B cell (primary cell): ENCODE measurements around the gene NPAS2. TPM values are rescaled to one million over a fixed set of nuclear protein-coding genes. Genes with fewer than 3 reads are reported as not detected.
A peak's percentile ranks its signal among the peaks of the same experiment; 100 is the strongest.

ENCODE experiments used
- ATAC-seq: fragments of 200-7000 bp; cut with Tn5 transposase; one replicate; pipeline ENCODE4 v1.10.0; 2021; ENCODE audit warnings: low read depth, mild to moderate bottlenecking, moderate number of reproducible peaks, moderate library complexity
- CTCF ChIA-PET: fragments of 350-600 bp; sonication (Branson Sonifier 250); formaldehyde crosslinking; loops from one replicate; lab custom pipeline; 2021; ENCODE audit warnings: antibody characterized with exemption, inconsistent platforms; lab: Charles Lee
- POLR2A ChIA-PET: fragments of 350-600 bp; sonication (Branson Sonifier 250); formaldehyde crosslinking; loops from one replicate; lab custom pipeline; 2021; ENCODE audit warnings: antibody characterized with exemption; lab: Charles Lee
- DNase-seq: peaks from one replicate; pipeline ENCODE4 v3.0.0; 2013
- H2AFZ ChIP-seq: 2 replicates; pipeline ENCODE4 v1.6.1; 2012; ENCODE audit warnings: mild to moderate bottlenecking, low read depth, low read length; ENCODE audit not compliant: insufficient read depth, poor library complexity, severe bottlenecking
- H3K27ac ChIP-seq, 2 donors: 1 replicate in 1 of 2; 2 replicates in 1 of 2; pipeline ENCODE4 v1.5.1; 2012 to 2013; ENCODE audit warnings: low read length in 2 of 2, mild to moderate bottlenecking in 2 of 2, moderate library complexity in 1 of 2
- H3K27me3 ChIP-seq, 4 experiments: fragments of 200-600 bp in 1 of 4; sonication (generic) in 1 of 4; replicated peaks in 1 of 4; 1 replicate in 2 of 4; 2 replicates in 2 of 4; pipeline versions ENCODE4 v1.6.1 to v1.7.0; 2013 to 2016; ENCODE audit warnings: low read length in 3 of 4, mild to moderate bottlenecking in 2 of 4, mixed read lengths in 1 of 4, moderate library complexity in 1 of 4; ENCODE audit not compliant: insufficient read depth in 4 of 4, control insufficient read depth in 3 of 4; ENCODE audit errors: control extremely low read depth in 1 of 4
- H3K36me3 ChIP-seq, 2 experiments: replicated peaks in 1 of 2; 1 replicate in 1 of 2; 2 replicates in 1 of 2; pipeline versions ENCODE4 v1.6.1 to v1.7.1; 2013; ENCODE audit warnings: low read length in 1 of 2; ENCODE audit not compliant: insufficient read depth in 2 of 2, control insufficient read depth in 1 of 2; ENCODE audit errors: control extremely low read depth in 1 of 2, extremely low read depth in 1 of 2
- H3K4me1 ChIP-seq, 2 donors: fragments of 200-600 bp in 1 of 2; sonication (generic) in 1 of 2; 1 replicate in 1 of 2; 2 replicates in 1 of 2; pipeline versions ENCODE4 v1.5.1 to v1.6.1; 2013 to 2017; ENCODE audit warnings: low read length in 2 of 2; ENCODE audit not compliant: control insufficient read depth in 2 of 2, insufficient read depth in 2 of 2
- H3K4me2 ChIP-seq: replicated peaks from 2 replicates; pipeline ENCODE3; 2012; ENCODE audit warnings: mild to moderate bottlenecking, low read depth, low read length; ENCODE audit not compliant: poor library complexity, severe bottlenecking
- H3K4me3 ChIP-seq, 5 experiments: fragments of 200-600 bp in 1 of 5; sonication (generic) in 1 of 5; 1 replicate in 3 of 5; 2 replicates in 2 of 5; pipeline versions ENCODE4 v1.5.1 to v1.7.0; 2011 to 2016; ENCODE audit warnings: low read length in 4 of 5, mild to moderate bottlenecking in 4 of 5, low read depth in 2 of 5, control low read depth in 1 of 5, moderate library complexity in 1 of 5; ENCODE audit not compliant: insufficient read depth in 1 of 5; ENCODE audit errors: control extremely low read depth in 1 of 5, extremely low read depth in 1 of 5
- H3K79me2 ChIP-seq: fragments of 200-600 bp; sonication (generic); one replicate; pipeline ENCODE4 v1.6.0; 2016; ENCODE audit warnings: low read length; ENCODE audit not compliant: control insufficient read depth, insufficient read depth
- H3K9ac ChIP-seq: fragments of 200-600 bp; sonication (generic); 2 replicates; pipeline ENCODE4 v1.6.1; 2017; ENCODE audit warnings: mild to moderate bottlenecking, low read length, moderate library complexity
- H3K9me3 ChIP-seq, 3 donors: one replicate each; pipeline versions ENCODE4 v1.6.1 to v1.7.1; 2013; ENCODE audit warnings: low read length in 2 of 3; ENCODE audit not compliant: control insufficient read depth in 2 of 3, insufficient read depth in 1 of 3; ENCODE audit errors: control extremely low read depth in 1 of 3
- H4K20me1 ChIP-seq: 2 replicates; pipeline ENCODE4 v1.6.0; 2012; ENCODE audit warnings: mild to moderate bottlenecking, low read length; ENCODE audit not compliant: insufficient read depth, control insufficient read depth, poor library complexity, severe bottlenecking
- H3K27ac Mint-ChIP-seq: one replicate; pipeline ENCODE4 v1.8.0; 2021; ENCODE audit warnings: mixed read lengths
- H3K27me3 Mint-ChIP-seq: one replicate; pipeline ENCODE4 v1.8.0; 2021; ENCODE audit warnings: mixed read lengths
- H3K4me1 Mint-ChIP-seq: one replicate; pipeline ENCODE4 v1.8.0; 2021; ENCODE audit warnings: mixed read lengths
- H3K4me3 Mint-ChIP-seq: one replicate; pipeline ENCODE4 v1.8.0; 2021; ENCODE audit warnings: mixed read lengths
- H3K9me3 Mint-ChIP-seq: one replicate; pipeline ENCODE4 v1.8.0; 2022; ENCODE audit warnings: mixed read lengths; ENCODE audit not compliant: insufficient read depth
- CTCF ChIP-seq: fragments of 200-600 bp; IDR thresholded peaks from one replicate; pipeline ENCODE4 v1.8.0; 2022; ENCODE audit warnings: antibody characterized with exemption, mild to moderate bottlenecking
- EZH2 ChIP-seq: IDR thresholded peaks from 2 replicates; pipeline ENCODE4 v1.6.1; 2012; ENCODE audit warnings: borderline replicate concordance, low read depth, mild to moderate bottlenecking, moderate library complexity, low read length; ENCODE audit not compliant: insufficient read depth, poor library complexity, severe bottlenecking
- WGBS: methylation state at CpG from one replicate; pipeline ENCODE4 v1.1.5; 2013; ENCODE audit warnings: missing lambda C conversion rate; ENCODE audit not compliant: insufficient coverage; 5-methylcytosine and 5-hydroxymethylcytosine counted together
- intact Hi-C: fragments of 100-400 bp; cut with micrococcal nuclease; formaldehyde crosslinking; loops from one replicate; pipeline ENCODE4 v1.10.0; 2022
- polyA plus RNA-seq: library from polyadenylated mRNA; depleted of rRNA; stranded (reverse); fragments of >200 nt; gene quantifications from 2 replicates; pipeline ENCODE4 v1.2.3, GENCODE V29; 2012
- total RNA-seq, 2 donors: library from RNA; stranded (reverse); fragments of 120-200 nt in 1 of 2; gene quantifications; 1 replicate in 1 of 2; 2 replicates in 1 of 2; pipeline versions ENCODE4 v1.2.3 to v1.2.4, GENCODE V29; 2013 to 2022

Gene NPAS2
- total and polyA plus RNA-seq, 2 donors (not counting 1 experiment from before 2014, with no cell fraction given) = not detected

GRCh38 chr2:100818606-100819369, 1.2 kb upstream of the NPAS2 start:
- Mint-ChIP-seq H3K4me3 (no peak overlapping the region), H3K9me3 (no peaks in the 10 kb centered on the region), H3K27me3 (peaks cover 63% of the 10 kb centered on the region), H3K4me1 (peaks cover 5% of the 10 kb centered on the region), H3K27ac (no peak overlapping the region)
- DNase-seq = no peak
- Histone ChIP-seq H3K4me3 (no peak overlapping the region), H4K20me1 (no peaks in the 10 kb centered on the region), H3K9ac (no peak overlapping the region), H3K4me1 (peaks cover 0 to 3% of the 10 kb centered on the region in 2 donors), H2AFZ (no peak overlapping the region), H3K9me3 (no peaks in the 10 kb centered on the region), H3K27ac (no peak overlapping the region), H3K79me2 (no peaks in the 10 kb centered on the region), H3K4me2 (peak overlapping the region; percentile 5), H3K27me3 (peaks cover 0 to 34% (median 22%) of the 10 kb centered on the region in 4 experiments), H3K36me3 (no peaks in the 10 kb centered on the region)
- TF ChIP-seq EZH2 (no peak), CTCF (no peak)
- intact Hi-C loops = no loop called here
- CTCF ChIA-PET = no interaction called here
- POLR2A ChIA-PET = no interaction called here
- 5% methylated on average over 42 of the region's 51 CpGs for WGBS
- no peak for ATAC-seq

- H3K4me2 ChIP-seq = peak overlapping the region; percentile 15
- 1% methylated on average over 43 of the region's 43 CpGs for WGBS
- POLR2A ChIA-PET = no interaction called here
These were observed 259 bp downstream of the NPAS2 start for GRCh38 chr2:100820273-100820522.

More at GRCh38 chr2:100820273-100820522, 259 bp downstream of the NPAS2 start:
- TF ChIP-seq CTCF (no peak), EZH2 (no peak)
- DNase-seq = no peak
- intact Hi-C loops = no loop called here
- no peak overlapping the region for H3K9ac ChIP-seq
- Mint-ChIP-seq H3K27ac (no peak overlapping the region), H3K4me1 (peaks cover 5% of the 10 kb centered on the region), H3K9me3 (no peaks in the 10 kb centered on the region), H3K27me3 (peaks cover 58% of the 10 kb centered on the region), H3K4me3 (no peak overlapping the region)
- peaks cover 0 to 3% of the 10 kb centered on the region in 2 donors for H3K4me1 ChIP-seq
- CTCF ChIA-PET = no interaction called here
- no peaks in the 10 kb centered on the region for H3K9me3 ChIP-seq
- no peak overlapping the region for H2AFZ ChIP-seq
- H3K27me3 ChIP-seq = peaks cover 0 to 31% (median 19%) of the 10 kb centered on the region in 4 experiments
- no peak overlapping the region for H3K27ac ChIP-seq
- no peaks in the 10 kb centered on the region for H3K79me2 ChIP-seq
- no peaks in the 10 kb centered on the region for H3K36me3 ChIP-seq
- ATAC-seq = no peak
- no peaks in the 10 kb centered on the region for H4K20me1 ChIP-seq
- no peak overlapping the region for H3K4me3 ChIP-seq
